ENCODE measurements around the gene TOMM22. TPM values are rescaled to one million over a fixed set of nuclear protein-coding genes. Genes with fewer than 3 reads are reported as not detected.
"Not testable (repeated sequence)": the region's sequence is repeated elsewhere in the genome, so short reads cannot be mapped to it uniquely, and the experiment has no call there.

Gene TOMM22
- 70.8 and 79.3 TPM in 2 replicates for total RNA-seq (2014; rRNA removed; shearing (Covaris generic))

DNA sequence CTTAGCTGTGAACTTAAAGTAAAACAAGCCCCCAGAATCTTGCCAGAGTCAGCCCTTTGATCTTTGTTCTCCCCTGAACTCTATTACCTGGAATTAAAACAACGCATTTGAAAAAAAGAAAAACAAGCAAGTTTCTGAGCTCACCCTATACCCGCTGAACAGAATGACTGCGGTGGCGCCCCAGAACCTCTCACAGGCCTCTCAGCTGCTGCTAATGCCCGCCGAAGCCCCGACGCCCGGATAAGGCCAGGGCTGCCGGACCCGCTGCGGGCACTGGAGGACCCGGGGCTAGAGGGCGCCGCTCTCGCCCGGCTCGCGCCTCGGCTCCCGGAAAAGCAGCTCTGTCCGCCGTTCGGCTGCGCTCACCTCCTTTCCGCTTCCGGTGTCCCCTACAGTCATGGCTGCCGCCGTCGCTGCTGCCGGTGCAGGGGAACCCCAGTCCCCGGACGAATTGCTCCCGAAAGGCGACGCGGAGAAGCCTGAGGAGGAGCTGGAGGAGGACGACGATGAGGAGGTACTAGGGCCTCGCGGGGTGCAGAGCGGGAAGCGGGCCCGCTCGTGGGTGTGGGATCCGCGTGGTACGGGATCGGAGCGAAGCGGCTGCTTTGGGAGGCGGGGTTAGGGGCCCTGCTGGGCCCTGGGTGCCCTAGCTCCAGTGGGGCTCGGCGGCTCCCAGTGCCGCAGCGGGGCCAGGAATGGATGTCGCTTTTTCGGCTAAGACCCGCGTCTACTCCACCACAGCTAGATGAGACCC is at the start of gene TOMM22:
Gene TOMM22 (plus strand): TSS at position 376 of the 754 bp plus-strand sequence. CDS start 22 bp downstream, at position 398.
- Histone ChIP-seq H3K27me3 (ENCODE audit: control insufficient read depth, insufficient read depth, low read length) (no peaks in the 10 kb centered on the region), H3K4me3 (ENCODE audit: insufficient read depth, low read depth, low read length) (peak within 1 kb of the TSS; percentile 97), H3K36me3 (replicated peaks; ENCODE audit: control insufficient read depth, insufficient read depth, low read length) (peaks cover 10% of the 10 kb centered on the region)
- peak; percentile 97 for DNase-seq

DNA sequence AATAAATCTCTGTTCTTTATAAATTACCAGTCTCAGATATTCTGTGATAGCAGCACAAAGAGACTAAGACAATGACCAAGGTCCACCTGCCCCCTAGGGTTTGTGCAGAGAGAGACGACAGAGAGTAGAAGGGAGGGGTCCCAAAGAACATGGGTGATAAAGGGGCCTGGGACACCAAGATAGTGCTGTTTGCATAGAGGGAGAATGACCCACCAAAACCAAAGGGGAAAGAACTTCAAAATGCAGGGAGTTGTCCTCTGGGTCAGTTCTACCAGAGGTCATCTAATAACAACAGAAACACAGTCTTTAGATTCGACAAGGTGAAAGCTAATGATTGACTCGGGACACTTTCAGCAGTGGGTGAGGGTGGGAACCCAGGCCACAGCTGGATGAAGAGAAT is 49.2 kb upstream of the TOMM22 start:
- DNase-seq: no peak
- no peaks in the 10 kb centered on the region for H3K27me3 ChIP-seq (ENCODE audit: control insufficient read depth, insufficient read depth, low read length)
- peaks cover under 1% of the 10 kb centered on the region; the same call in 1 of the 2 replicates for H3K36me3 ChIP-seq (replicated peaks; ENCODE audit: control insufficient read depth, insufficient read depth, low read length)
- H3K4me3 ChIP-seq (ENCODE audit: insufficient read depth, low read depth, low read length): no peak overlapping the region

GRCh38 chr22:38638216-38638615 is 43.5 kb upstream of the TOMM22 start:
- Histone ChIP-seq H3K36me3 (replicated peaks; ENCODE audit: control insufficient read depth, insufficient read depth, low read length) (peaks cover 3% of the 10 kb centered on the region; the same call in 1 of the 2 replicates), H3K27me3 (ENCODE audit: control insufficient read depth, insufficient read depth, low read length) (no peaks in the 10 kb centered on the region), H3K4me3 (ENCODE audit: insufficient read depth, low read depth, low read length) (no peak overlapping the region)
- DNase-seq: no peak

DNA sequence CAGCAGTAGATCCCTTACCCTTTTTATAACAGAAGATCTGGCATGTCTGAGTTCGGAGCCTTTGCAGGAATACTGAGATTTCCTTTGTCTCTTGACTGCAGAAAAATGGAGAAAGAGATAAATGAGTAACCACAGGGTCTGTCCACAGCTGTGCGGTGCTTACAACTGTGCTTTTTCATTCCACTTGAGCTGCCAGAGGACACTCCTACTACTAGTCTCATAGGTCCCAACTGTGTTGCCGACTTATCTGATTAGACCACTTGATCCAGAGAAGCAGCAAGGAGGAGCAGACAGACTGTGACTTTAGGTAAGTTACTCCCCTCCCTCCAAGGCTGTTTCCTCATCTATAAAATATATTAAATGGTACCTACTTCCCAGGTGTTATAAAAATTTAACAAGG is 43.0 kb upstream of the TOMM22 start:
- H3K4me3 ChIP-seq (ENCODE audit: insufficient read depth, low read depth, low read length): no peak overlapping the region
- H3K36me3 ChIP-seq (replicated peaks; ENCODE audit: control insufficient read depth, insufficient read depth, low read length): peaks cover 3% of the 10 kb centered on the region; the same call in 1 of the 2 replicates
- H3K27me3 ChIP-seq (ENCODE audit: control insufficient read depth, insufficient read depth, low read length): no peaks in the 10 kb centered on the region
- DNase-seq: no peak

- Histone ChIP-seq H3K27me3 (ENCODE audit: control insufficient read depth, insufficient read depth, low read length) (no peaks in the 10 kb centered on the region), H3K36me3 (replicated peaks; ENCODE audit: control insufficient read depth, insufficient read depth, low read length) (peaks cover 3% of the 10 kb centered on the region), H3K4me3 (ENCODE audit: insufficient read depth, low read depth, low read length) (no peak overlapping the region)
- no peak for DNase-seq
Measured at GRCh38 chr22:38641476-38642040, 40.2 kb upstream of the TOMM22 start.

- not testable (repeated sequence) for H3K27me3 ChIP-seq (ENCODE audit: control insufficient read depth, insufficient read depth, low read length); H3K36me3 ChIP-seq (replicated peaks; ENCODE audit: control insufficient read depth, insufficient read depth, low read length); H3K4me3 ChIP-seq (ENCODE audit: insufficient read depth, low read depth, low read length); DNase-seq
Measured at GRCh38 chr22:38644245-38644644, 37.5 kb upstream of the TOMM22 start.

GRCh38 chr22:38645430-38645829 is 36.3 kb upstream of the TOMM22 start:
- Histone ChIP-seq H3K4me3 (ENCODE audit: insufficient read depth, low read depth, low read length) (no peak overlapping the region), H3K36me3 (replicated peaks; ENCODE audit: control insufficient read depth, insufficient read depth, low read length) (no peaks in the 10 kb centered on the region; the same call in 1 of the 2 replicates), H3K27me3 (ENCODE audit: control insufficient read depth, insufficient read depth, low read length) (no peaks in the 10 kb centered on the region)
- DNase-seq: no peak

- no peaks in the 10 kb centered on the region for H3K27me3 ChIP-seq (ENCODE audit: control insufficient read depth, insufficient read depth, low read length)
- no peaks in the 10 kb centered on the region; the same call in 1 of the 2 replicates for H3K36me3 ChIP-seq (replicated peaks; ENCODE audit: control insufficient read depth, insufficient read depth, low read length)
- no peak for DNase-seq
- no peak overlapping the region for H3K4me3 ChIP-seq (ENCODE audit: insufficient read depth, low read depth, low read length)
Measured at GRCh38 chr22:38649841-38650522, 31.8 kb upstream of the TOMM22 start.

- H3K4me3 ChIP-seq (ENCODE audit: insufficient read depth, low read depth, low read length): no peak overlapping the region
Measured at GRCh38 chr22:38652859-38653258, 28.9 kb upstream of the TOMM22 start.

DNA sequence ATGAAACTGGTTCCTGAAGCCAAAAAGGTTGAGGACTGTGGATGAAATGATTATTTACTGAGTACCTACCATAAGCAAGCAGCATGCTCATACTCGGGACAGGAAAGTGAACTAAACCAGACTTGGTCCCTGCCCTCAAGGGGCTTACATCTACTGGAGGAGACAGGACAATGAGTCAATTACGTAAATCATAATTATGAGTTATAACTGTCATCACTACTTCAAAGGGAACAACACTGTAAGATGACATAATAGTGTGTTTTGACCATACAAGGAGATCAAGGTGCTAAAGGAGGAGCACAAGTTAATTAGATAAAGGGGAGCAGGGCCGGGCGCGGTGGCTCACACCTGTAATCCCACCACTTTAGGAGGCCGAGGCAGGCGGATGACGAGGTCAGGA is 28.0 kb upstream of the TOMM22 start:
- H3K4me3 ChIP-seq (ENCODE audit: insufficient read depth, low read depth, low read length): no peak overlapping the region
- H3K27me3 ChIP-seq (ENCODE audit: control insufficient read depth, insufficient read depth, low read length): no peaks in the 10 kb centered on the region
- no peak for DNase-seq
- no peaks in the 10 kb centered on the region for H3K36me3 ChIP-seq (replicated peaks; ENCODE audit: control insufficient read depth, insufficient read depth, low read length)

More at GRCh38 chr22:38652859-38653258, 28.9 kb upstream of the TOMM22 start:
- Histone ChIP-seq H3K36me3 (replicated peaks; ENCODE audit: control insufficient read depth, insufficient read depth, low read length) (no peaks in the 10 kb centered on the region), H3K27me3 (ENCODE audit: control insufficient read depth, insufficient read depth, low read length) (no peaks in the 10 kb centered on the region)
- no peak for DNase-seq

GRCh38 chr22:38655519-38656255 is 26.1 kb upstream of the TOMM22 start:
- Histone ChIP-seq H3K4me3 (ENCODE audit: insufficient read depth, low read depth, low read length) (peak overlapping the region; percentile 86), H3K36me3 (replicated peaks; ENCODE audit: control insufficient read depth, insufficient read depth, low read length) (no peaks in the 10 kb centered on the region), H3K27me3 (ENCODE audit: control insufficient read depth, insufficient read depth, low read length) (no peaks in the 10 kb centered on the region)
- DNase-seq: no peak

DNA sequence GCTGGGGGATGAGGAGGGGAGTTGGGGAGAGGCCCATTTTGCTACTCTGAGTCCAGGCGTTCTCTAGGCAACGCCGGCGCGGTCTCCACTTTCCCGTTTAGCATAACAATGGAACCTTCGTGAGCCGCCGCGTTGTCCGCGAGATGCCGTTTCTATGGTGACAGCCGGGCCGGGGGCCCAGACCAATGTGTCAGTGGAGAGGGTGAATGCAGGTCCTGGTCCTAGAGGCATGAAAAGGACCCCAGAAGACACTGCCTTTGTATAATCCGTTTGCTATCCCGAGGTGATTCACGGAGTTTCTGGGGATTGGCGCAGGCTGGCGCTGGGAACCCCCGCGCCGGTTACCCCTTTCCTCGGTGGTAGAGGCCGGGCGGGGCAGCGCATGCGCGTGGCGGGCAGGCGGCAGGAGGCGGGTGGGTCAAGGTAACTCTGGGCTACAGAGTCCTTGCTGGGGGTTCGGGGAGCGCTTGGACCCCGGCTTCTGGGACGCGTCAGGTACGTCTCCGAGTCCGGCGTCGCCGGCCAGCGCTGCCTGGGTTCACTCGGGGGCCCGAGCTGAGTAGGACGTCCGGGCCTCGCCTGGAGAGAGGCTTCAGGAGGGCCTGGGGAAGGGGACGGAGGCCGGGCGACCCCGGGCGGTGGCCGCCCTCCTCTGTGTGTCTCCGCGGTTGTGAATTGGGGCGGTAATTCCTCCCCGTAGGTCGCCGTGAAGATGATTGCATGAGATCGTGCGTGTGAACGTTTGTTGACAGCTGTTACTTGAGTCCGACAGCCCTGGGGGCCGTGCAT is 25.3 kb upstream of the TOMM22 start, which contains the start of the genes CBY1 and FAM227A:
Gene CBY1 (plus strand): TSS at position 383 of the 789 bp plus-strand sequence. CDS start 11,417 bp downstream, outside the sequence.
Gene FAM227A (minus strand): TSS at position 137 of the 789 bp plus-strand sequence. CDS start 6,224 bp downstream, outside the sequence.
- peak within 1 kb of the TSS; percentile 86 for H3K4me3 ChIP-seq (ENCODE audit: insufficient read depth, low read depth, low read length)
- no peaks in the 10 kb centered on the region for H3K27me3 ChIP-seq (ENCODE audit: control insufficient read depth, insufficient read depth, low read length)
- DNase-seq: peak; percentile 99
- H3K36me3 ChIP-seq (replicated peaks; ENCODE audit: control insufficient read depth, insufficient read depth, low read length): no peaks in the 10 kb centered on the region

- H3K4me3 ChIP-seq (ENCODE audit: insufficient read depth, low read depth, low read length): peak overlapping the region; percentile 86
- no peaks in the 10 kb centered on the region for H3K36me3 ChIP-seq (replicated peaks; ENCODE audit: control insufficient read depth, insufficient read depth, low read length)
- no peaks in the 10 kb centered on the region for H3K27me3 ChIP-seq (ENCODE audit: control insufficient read depth, insufficient read depth, low read length)
- DNase-seq: peak; percentile 66
Measured at GRCh38 chr22:38657045-38657909, 24.5 kb upstream of the TOMM22 start.
